ENCODE measurements around the gene ENOPH1. TPM values are rescaled to one million over a fixed set of nuclear protein-coding genes. Genes with fewer than 3 reads are reported as not detected.

Gene ENOPH1
- total RNA-seq (2022; extraction: Qiagen RNA extraction; ENCODE audit: low read depth) = 27.6 to 32.7 TPM (median 31.1 TPM) in 5 replicates

DNA sequence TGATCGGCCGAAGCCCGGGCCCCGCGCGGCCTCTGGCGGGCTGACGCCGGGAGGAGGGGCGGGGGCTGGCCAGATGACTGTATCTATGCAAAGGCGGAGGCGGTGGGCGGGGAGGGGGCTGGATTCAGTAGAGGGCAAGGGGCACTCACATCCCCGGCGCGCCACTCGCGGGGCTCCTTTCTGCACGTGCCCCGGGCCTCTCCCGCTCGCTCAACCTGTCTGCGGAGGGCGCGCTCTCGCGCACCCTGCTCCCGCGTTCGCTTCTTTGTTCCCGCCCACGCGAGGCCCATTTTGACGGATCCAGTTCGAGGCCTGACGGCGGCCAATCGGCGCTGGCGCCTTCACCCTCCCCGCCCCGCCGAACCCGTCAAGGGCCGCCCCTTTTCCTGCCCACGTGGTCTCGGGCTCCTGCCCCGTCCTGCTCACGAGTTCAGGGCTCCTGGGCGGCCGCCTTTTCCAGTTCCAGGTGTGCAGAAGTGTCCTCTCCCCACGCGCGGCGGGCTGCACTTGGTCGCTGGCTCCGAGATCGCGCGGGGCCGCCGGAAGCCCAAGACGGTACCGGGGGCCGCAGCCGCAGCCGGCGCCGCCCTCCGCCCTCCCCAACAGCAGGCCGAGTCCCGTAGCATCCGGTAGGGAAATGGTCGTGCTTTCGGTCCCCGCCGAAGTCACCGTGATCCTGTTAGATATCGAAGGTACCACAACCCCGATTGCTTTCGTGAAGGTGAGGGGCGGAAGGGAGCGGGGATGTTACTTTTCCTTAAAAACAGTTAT, at the start of gene ENOPH1, which contains the start of gene HNRNPDL:
ENOPH1 (plus strand) TSS at position 398 of the 771 bp plus-strand sequence; CDS start at position 638, 240 bp downstream.
HNRNPDL (minus strand) TSS at position 270 of the 771 bp plus-strand sequence. CDS start 772 bp downstream, outside the sequence.

Other genes with a start within 250 kb of the ENOPH1 start
- 227 to 296 TPM (median 232 TPM) in 5 replicates for gene HNRNPD, start 56.6 kb upstream of the ENOPH1 start, total RNA-seq (2022; extraction: Qiagen RNA extraction; ENCODE audit: low read depth)
- gene HNRNPDL, start 128 bp upstream of the ENOPH1 start, total RNA-seq (2022; extraction: Qiagen RNA extraction; ENCODE audit: low read depth) = 221 to 333 TPM (median 277 TPM) in 5 replicates
- 0.87 to 1.3 TPM (median 1.2 TPM) in 5 replicates for gene TMEM150C, start 131.4 kb downstream of the ENOPH1 start, total RNA-seq (2022; extraction: Qiagen RNA extraction; ENCODE audit: low read depth)

Measured in A549 treated with GW870086 at 1 μM for 4 hours (cell line).